GM18499 (cell line): ENCODE measurements around the gene DIPK1A.

ENCODE experiments used
- ATAC-seq: cut with Tn5 transposase; IDR thresholded peaks from one replicate; pipeline ENCODE4 v1.9.1; 2021; ENCODE audit warnings: moderate number of reproducible peaks; ENCODE audit not compliant: insufficient read depth, unreplicated experiment

DIPK1A gene

DNA sequence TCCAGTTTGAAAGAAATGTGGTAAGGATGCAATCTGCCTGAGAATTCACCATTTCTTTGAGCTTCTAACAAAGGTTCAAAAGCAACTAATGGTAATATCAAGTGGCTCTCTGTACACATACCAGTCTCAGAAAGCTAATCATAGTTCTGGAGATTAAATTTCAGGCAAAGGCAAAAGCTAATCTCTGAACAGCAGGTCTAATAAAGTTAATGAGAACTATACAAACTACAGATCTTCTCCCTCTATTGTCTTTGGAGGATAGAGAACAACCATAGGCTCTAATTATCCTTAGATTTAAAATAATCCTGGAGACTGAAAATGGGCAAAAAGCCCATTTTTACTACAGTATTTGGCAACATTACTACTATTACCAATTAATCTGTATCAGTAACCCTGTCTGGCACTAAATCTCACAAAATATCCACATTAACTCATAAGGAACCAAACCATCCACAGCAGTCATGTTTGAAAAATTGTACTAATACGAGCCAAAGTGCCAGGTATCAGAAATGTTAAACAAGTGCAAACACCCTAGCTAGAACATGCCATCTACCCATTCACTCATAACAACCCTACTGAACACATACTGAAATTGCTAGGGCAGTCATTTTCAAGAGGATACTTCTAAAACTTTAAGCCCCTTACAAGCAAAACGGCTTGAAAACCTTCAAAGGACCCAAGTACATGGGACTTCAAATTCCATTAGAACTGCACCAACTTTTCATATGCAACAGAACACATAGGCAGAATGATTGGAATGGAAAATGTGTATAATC is 4.8 kb downstream of the DIPK1A start:
- no peak for ATAC-seq

GRCh38 chr1:92953491-92953890 is 7.8 kb downstream of the DIPK1A start:
- peak; percentile 55 for ATAC-seq

- ATAC-seq = no peak
Observed at GRCh38 chr1:92952714-92953113, 8.5 kb downstream of the DIPK1A start.

DNA sequence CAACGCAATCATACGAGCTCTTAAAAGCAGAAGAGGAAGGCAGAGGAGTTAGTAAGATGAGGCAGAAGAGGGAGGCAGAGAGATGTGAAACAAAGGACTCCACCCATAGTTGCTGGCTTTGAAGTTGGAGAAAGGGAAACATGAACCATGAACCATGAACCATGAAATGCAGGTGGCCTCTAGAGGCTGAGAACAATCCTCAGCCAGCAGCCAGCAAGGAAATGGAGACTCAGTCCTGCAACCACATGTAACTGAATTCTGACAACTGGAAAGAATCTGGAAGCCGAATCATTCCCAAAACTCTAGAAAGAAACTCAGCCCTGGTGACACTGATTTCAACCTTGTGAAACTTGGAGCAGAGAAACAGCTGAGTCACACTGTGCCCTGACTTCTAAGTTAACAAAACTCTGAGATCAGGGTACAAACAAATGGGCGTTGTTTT is 10.1 kb downstream of the DIPK1A start:
- no peak for ATAC-seq

GRCh38 chr1:92949937-92950817 is 11.1 kb downstream of the DIPK1A start:
- no peak for ATAC-seq

DNA sequence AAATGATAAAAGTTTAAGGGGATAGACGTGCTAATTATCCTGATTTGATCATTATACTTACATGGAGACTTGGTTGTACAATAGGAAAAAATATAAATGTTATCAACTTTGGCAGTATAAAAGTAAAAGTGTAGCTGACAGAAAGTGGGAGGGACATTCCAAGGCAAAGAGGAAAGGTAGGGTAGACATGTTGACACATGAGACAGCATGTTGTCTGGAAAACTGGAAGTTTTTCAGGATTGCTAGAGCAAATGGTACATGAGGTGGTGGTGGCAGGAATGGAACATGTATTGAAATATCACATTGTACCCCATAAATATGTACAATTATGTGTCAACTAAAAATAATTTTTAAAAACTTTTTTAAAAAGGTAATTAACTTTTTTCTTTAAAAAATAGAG is 13.2 kb downstream of the DIPK1A start:
- ATAC-seq = no peak

DNA sequence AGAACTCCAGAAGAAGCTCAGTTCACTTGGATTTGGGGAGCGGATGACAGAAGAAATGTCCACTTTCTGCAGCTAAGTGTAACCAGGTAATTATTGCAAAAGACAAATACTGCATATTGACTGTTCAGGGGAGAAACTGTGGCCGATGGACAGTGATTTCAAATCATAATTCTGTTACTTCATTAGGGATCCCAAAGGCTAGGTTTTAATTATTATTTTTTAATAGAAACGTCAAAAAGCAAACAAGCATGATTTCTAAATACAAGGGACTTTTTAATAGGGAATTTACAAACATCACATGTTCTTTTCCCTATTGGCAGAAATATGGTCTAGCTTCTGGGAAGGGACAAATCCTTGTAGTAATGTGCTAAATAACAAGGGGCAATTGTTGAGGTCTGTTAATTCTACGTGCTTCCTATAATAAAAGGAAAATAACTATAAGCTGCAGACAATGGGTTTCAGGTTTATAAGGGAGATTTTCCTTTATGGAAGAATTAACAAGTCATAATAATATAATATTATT is 15.5 kb downstream of the DIPK1A start:
- ATAC-seq = no peak

DNA sequence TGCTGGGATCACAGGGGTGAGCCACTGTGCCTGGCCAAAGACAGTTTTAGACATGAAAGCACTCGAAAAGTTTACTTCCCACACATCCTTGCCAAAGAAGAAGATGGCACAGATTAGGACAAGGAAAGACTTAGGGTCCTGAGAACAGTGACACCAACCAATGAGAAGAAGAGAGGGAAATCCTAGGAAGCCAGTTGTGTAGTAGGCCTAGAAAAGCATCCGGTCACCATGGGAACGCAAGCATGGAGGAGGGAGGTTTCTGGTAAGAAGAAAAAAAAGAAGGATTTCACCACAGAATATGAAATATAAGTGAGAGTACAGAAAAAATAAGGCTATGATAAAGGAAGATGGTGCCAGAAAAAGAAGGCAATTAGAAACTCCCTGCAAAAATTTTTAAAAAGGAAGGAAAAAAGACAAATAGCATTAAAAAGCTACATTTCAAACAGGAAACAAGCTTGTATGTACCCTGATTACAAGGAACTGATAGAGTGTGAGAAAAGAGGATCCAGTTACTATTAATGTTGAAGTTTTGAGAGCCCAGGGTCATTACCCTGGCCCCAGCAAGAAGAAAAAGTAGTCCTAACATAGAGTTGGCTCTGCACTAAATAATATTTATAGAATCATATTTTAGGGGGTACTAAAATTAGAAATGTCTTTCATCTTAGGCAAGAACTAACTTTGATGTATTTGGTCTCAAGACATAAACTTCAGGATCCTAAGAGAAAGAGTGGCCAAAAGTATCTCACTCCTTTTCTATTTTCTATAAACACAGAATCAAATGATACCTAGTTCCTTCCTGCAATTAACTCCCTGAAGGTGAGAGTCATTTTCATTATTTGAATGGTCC is 16.1 kb downstream of the DIPK1A start:
- ATAC-seq = no peak

- no peak for ATAC-seq
Observed at GRCh38 chr1:92943502-92943847, 17.8 kb downstream of the DIPK1A start.

DNA sequence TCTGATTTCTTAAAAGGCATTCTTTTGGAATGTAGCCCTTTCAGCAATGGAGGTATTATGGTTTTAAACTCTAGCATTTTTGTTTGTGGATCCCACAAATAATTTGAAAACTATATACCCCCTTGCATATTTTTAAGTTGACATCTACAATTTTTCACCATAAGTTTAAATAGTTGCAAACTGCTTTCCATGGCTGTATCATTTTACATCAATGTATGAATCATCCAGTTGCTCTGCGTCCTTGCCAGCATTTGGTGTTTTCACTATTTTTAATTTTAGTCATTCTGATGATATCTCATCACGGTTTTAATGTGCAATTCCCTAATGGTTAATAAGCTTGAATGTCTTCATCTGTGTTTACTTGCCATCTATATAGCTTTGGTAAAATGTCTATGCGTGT is 20.7 kb downstream of the DIPK1A start:
- ATAC-seq = no peak

DNA sequence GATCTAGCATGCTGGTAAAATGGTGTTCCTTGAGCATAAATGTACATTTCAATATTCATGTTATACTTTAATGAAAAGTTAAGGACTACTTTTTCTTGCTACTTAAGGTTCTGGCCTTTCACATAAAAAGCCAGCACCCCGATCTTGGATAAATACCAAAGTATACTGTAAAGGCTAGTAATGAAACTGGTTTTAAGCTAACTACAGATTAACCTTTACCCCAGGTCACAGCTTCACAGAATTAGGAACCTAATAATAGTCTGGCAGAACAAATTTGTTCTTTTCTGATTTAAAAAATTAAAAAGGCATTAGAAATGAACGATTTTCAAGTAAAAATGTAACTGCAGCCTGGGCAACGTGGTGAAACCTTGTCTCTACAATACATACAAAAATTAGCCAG is 23.5 kb downstream of the DIPK1A start:
- ATAC-seq = no peak

GRCh38 chr1:92936865-92937264 is 24.4 kb downstream of the DIPK1A start:
- no peak for ATAC-seq

DNA sequence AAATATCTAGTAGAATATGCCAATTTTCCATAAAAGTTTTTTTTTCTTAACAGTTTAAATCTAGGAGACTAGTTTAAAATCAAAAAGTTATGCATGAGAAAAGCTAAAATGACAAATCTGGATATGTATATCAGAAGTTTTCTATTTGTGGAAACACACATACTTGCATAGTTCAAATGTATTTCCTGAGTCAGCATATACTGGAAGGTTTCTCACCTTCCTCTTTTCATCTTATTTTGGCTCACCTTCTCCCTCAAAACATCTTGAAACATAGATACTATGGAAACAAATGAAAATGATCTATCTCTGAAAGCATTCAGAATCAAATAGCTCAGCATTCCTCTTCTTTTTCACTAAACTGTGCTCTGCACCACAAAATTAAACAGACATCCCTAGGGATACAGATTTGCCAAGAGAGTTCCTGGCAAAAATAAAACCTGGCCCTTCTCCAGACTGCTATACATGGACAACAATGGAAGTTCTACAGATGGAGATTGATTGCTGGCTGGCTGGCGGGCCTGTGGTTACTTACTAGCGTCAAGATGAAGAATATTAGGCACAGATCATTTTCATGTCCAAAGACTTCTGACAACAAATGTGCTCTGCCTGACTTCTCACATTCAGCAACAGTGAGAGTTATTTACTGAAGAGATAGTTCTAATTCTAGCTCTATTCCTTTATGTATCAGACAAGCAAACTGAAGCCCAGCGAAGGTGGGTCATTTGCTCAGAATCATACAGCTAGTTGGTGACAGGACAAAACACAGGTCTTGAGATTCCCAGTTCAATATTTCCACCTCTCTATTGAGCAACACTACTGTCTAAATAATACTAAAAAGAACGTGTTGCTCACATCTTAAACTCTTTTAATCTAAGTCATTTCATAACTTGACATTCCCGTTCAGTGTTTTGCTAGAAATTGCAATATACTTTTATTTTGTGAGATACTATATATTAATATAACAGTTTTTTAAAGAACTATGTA is 26.6 kb downstream of the DIPK1A start:
- ATAC-seq = no peak

GRCh38 chr1:92933459-92933858 is 27.8 kb downstream of the DIPK1A start:
- ATAC-seq = no peak

- no peak for ATAC-seq
Observed at GRCh38 chr1:92931691-92932090, 29.6 kb downstream of the DIPK1A start.

DNA sequence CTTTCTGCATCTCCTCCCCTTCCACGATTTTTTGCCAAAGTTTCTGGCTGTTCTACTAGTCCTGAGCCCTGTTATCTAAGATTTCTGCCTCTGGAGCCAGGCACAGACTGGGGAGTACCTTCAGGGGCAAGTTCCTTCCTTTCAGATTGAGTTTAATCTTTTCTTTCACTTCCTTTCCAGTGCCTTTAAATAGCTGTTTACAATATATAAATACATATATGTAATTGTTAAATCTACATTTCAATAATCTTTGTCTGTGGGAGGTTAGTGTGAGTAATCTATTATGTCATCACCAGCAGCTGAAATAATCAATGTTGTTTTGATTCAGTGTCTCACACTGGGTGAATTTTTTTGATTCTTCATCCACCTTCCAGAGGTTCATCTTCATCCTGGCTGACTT is 31.8 kb downstream of the DIPK1A start:
- peak; percentile 58 for ATAC-seq

DNA sequence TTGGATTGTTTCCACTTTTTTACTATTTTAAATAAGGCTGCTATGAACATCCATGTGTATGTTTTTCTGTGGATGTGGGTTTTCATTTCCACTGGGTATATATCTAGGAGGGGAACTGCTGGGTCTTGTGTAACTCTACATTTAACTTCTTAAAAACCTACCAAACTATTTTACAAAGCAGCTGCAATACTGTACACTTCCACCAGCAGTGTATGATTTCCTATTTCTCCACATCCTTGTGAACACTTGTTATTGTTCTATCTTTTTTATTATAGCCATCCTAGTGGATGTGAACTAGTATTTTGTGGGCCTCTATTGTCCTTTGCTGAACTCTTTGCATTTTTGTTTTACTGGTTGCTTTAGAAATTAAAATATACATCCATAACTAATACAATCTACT is 33.4 kb downstream of the DIPK1A start:
- ATAC-seq = no peak

- no peak for ATAC-seq
Observed at GRCh38 chr1:92926873-92927272, 34.4 kb downstream of the DIPK1A start.

DNA sequence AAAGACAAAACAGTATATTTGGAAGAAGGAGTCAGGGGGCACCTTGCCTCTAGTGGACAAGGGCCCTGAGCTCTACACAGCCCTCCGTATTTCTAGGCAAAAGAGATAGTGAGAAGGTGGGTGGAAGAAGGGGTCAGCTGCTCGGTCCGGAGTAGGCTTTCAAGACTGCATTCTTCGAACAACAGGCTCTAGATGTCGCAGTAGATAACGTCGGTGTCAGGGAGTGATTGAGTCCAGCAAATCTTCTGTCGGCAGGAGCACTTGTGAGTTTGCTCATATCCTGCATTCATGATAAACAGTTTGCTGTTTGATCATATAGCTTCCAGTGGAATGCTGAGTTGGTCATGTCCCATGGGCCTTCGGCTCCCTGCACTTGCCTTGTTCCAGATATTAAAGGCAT is 36.8 kb downstream of the DIPK1A start:
- ATAC-seq = no peak
